D721Med (cell line): ENCODE results near the gene SELENOS.

Experiments
- DNase-seq: peaks from one replicate; pipeline ENCODE4 v3.0.0; 2011; ENCODE audit warnings: low spot score; ENCODE audit not compliant: insufficient read length
- FAIRE-seq: peaks from 2 replicates; lab custom pipeline; 2011; peaks lifted over from hg19 to GRCh38; lab: Jason Lieb, UNC
- CTCF ChIP-seq: IDR thresholded peaks from 2 replicates; pipeline ENCODE4 v1.5.1; 2012; ENCODE audit warnings: mild to moderate bottlenecking, control low read depth; ENCODE audit not compliant: insufficient read depth; ENCODE audit errors: missing control alignments

The SELENOS gene

GRCh38 chr15:101309436-101310160, 32.3 kb upstream of the SELENOS start:
- TF ChIP-seq CTCF: no peak
- FAIRE-seq (no peak), DNase-seq (no peak)

GRCh38 chr15:101308604-101309435, 31.5 kb upstream of the SELENOS start:
- no peak for TF ChIP-seq CTCF
- DNase-seq (no peak), FAIRE-seq (no peak)

- no peak for TF ChIP-seq CTCF
- no peak for DNase-seq
- FAIRE-seq: no peak
Observed at GRCh38 chr15:101307897-101308603, 30.8 kb upstream of the SELENOS start.

- no peak for TF ChIP-seq CTCF
- DNase-seq (no peak), FAIRE-seq (no peak)
Observed at GRCh38 chr15:101307048-101307896, 30.0 kb upstream of the SELENOS start.

- no peak for TF ChIP-seq CTCF
- FAIRE-seq: no peak
- DNase-seq: no peak
Observed at GRCh38 chr15:101306341-101307047, 29.2 kb upstream of the SELENOS start.

GRCh38 chr15:101305820-101306255, 28.6 kb upstream of the SELENOS start:
- no peak for DNase-seq
- no peak for TF ChIP-seq CTCF
- FAIRE-seq: no peak
